HEK293 (cell line): ENCODE data around the gene S100A3.
A peak's percentile ranks its signal among the peaks of the same experiment; 100 is the strongest.

ENCODE experiments used
- CTCF ChIA-PET: fragments of 350-600 bp; formaldehyde crosslinking; extraction: SDS; loops from one replicate; lab custom pipeline; 2021; ENCODE audit warnings: antibody characterized with exemption; lab: Yijun Ruan, JAX
- POLR2A ChIA-PET: fragments of 300-600 bp; formaldehyde crosslinking; extraction: SDS; loops from one replicate; lab custom pipeline; 2020; ENCODE audit warnings: antibody characterized with exemption, inconsistent platforms; lab: Yijun Ruan, JAX
- H3K27ac ChIP-seq: fragments of 200-500 bp; sonication (Bioruptor generic); 2 replicates; pipeline ENCODE4 v1.5.1; 2014; ENCODE audit warnings: low read depth, low read length, control low read depth, inconsistent platforms; ENCODE audit errors: extremely low read depth
- H3K36me3 ChIP-seq, 2 experiments: fragments of 200-500 bp in 1 of 2; sonication (Bioruptor generic) in 1 of 2; 1 replicate in 1 of 2; 2 replicates in 1 of 2; pipeline ENCODE4 v1.5.1; 2014 to 2017; ENCODE audit warnings: inconsistent platforms in 2 of 2, low read length in 2 of 2; ENCODE audit not compliant: control insufficient read depth in 2 of 2, insufficient read depth in 1 of 2
- H3K4me1 ChIP-seq: fragments of 200-500 bp; sonication (Bioruptor generic); 2 replicates; pipeline ENCODE4 v1.5.1; 2014; ENCODE audit warnings: mild to moderate bottlenecking, low read length, inconsistent platforms; ENCODE audit not compliant: control insufficient read depth, insufficient read depth
- H3K4me3 ChIP-seq: 2 replicates; pipeline ENCODE4 v1.5.1; 2011; ENCODE audit warnings: low read depth, mild to moderate bottlenecking, control low read depth, low read length, moderate library complexity
- H3K9me3 ChIP-seq: fragments of 200-500 bp; sonication (Bioruptor generic); 2 replicates; pipeline ENCODE4 v1.5.1; 2014; ENCODE audit warnings: low read depth, low read length, inconsistent platforms; ENCODE audit not compliant: control insufficient read depth, insufficient read depth
- GLIS1 ChIP-seq: fragments of 450-650 bp; formaldehyde crosslinking; IDR thresholded peaks from 2 replicates; pipeline ENCODE4 v1.5.1; 2016; ENCODE audit warnings: missing biosample characterization, missing genetic modification characterization
- GLIS2 ChIP-seq: fragments of 450-650 bp; formaldehyde crosslinking; IDR thresholded peaks from 2 replicates; pipeline ENCODE4 v1.5.1; 2016; ENCODE audit warnings: missing biosample characterization, missing genetic modification characterization
- SP7 ChIP-seq: fragments of 450-650 bp; formaldehyde crosslinking; IDR thresholded peaks from 2 replicates; pipeline ENCODE4 v1.5.1; 2016; ENCODE audit warnings: missing biosample characterization, missing genetic modification characterization
- ZBTB17 ChIP-seq: fragments of 450-650 bp; formaldehyde crosslinking; IDR thresholded peaks from 2 replicates; pipeline ENCODE4 v1.5.1; 2016; ENCODE audit warnings: missing biosample characterization, missing genetic modification characterization
- ZNF10 ChIP-seq: fragments of 450-650 bp; formaldehyde crosslinking; IDR thresholded peaks from 2 replicates; pipeline ENCODE4 v1.5.1; 2017; ENCODE audit warnings: missing biosample characterization, missing genetic modification characterization
- ZNF184 ChIP-seq: fragments of 450-650 bp; IDR thresholded peaks from 2 replicates; pipeline ENCODE4 v1.5.1; 2018; ENCODE audit warnings: missing biosample characterization, mild to moderate bottlenecking, missing genetic modification characterization
- ZNF211 ChIP-seq: fragments of 450-650 bp; formaldehyde crosslinking; IDR thresholded peaks from 2 replicates; pipeline ENCODE4 v1.5.1; 2016; ENCODE audit warnings: low read depth, missing biosample characterization, missing genetic modification characterization
- ZNF24 ChIP-seq: fragments of 450-650 bp; formaldehyde crosslinking; IDR thresholded peaks from 2 replicates; pipeline ENCODE4 v1.5.1; 2016; ENCODE audit warnings: missing biosample characterization, missing genetic modification characterization
- ZNF248 ChIP-seq: fragments of 450-650 bp; formaldehyde crosslinking; IDR thresholded peaks from 2 replicates; pipeline ENCODE4 v1.5.1; 2017; ENCODE audit warnings: missing biosample characterization, missing genetic modification characterization
- ZNF354C ChIP-seq: fragments of 450-650 bp; formaldehyde crosslinking; IDR thresholded peaks from 2 replicates; pipeline ENCODE4 v1.5.1; 2016; ENCODE audit warnings: missing biosample characterization, missing genetic modification characterization, low read depth, borderline replicate concordance
- ZNF37A ChIP-seq: fragments of 450-650 bp; IDR thresholded peaks from 2 replicates; pipeline ENCODE4 v1.5.1; 2018; ENCODE audit warnings: missing biosample characterization, missing genetic modification characterization
- ZNF394 ChIP-seq: fragments of 450-650 bp; formaldehyde crosslinking; IDR thresholded peaks from 2 replicates; pipeline ENCODE4 v1.5.1; 2016; ENCODE audit warnings: missing biosample characterization, missing genetic modification characterization, mild to moderate bottlenecking, moderate library complexity, borderline replicate concordance
- ZNF473 ChIP-seq: fragments of 450-650 bp; formaldehyde crosslinking; IDR thresholded peaks from 2 replicates; pipeline ENCODE4 v1.5.1; 2017; ENCODE audit warnings: missing biosample characterization, missing genetic modification characterization
- ZNF521 ChIP-seq: fragments of 450-650 bp; formaldehyde crosslinking; IDR thresholded peaks from 2 replicates; pipeline ENCODE4 v1.5.1; 2017; ENCODE audit warnings: missing biosample characterization, mild to moderate bottlenecking, missing genetic modification characterization
- ZNF624 ChIP-seq: fragments of 450-650 bp; formaldehyde crosslinking; IDR thresholded peaks from 2 replicates; pipeline ENCODE4 v1.5.1; 2017; ENCODE audit warnings: missing biosample characterization, missing genetic modification characterization
- ZNF629 ChIP-seq: fragments of 450-650 bp; formaldehyde crosslinking; IDR thresholded peaks from 2 replicates; pipeline ENCODE4 v1.5.1; 2017; ENCODE audit warnings: missing biosample characterization, missing genetic modification characterization
- ZNF660 ChIP-seq: fragments of 450-650 bp; IDR thresholded peaks from 2 replicates; pipeline ENCODE4 v1.5.1; 2018; ENCODE audit warnings: missing biosample characterization, mild to moderate bottlenecking, missing genetic modification characterization
- ZNF76 ChIP-seq: fragments of 450-650 bp; formaldehyde crosslinking; IDR thresholded peaks from 2 replicates; pipeline ENCODE4; 2016; ENCODE audit warnings: low read depth, missing biosample characterization, missing genetic modification characterization, borderline replicate concordance
- ZNF837 ChIP-seq: fragments of 450-650 bp; formaldehyde crosslinking; IDR thresholded peaks from 2 replicates; pipeline ENCODE4 v1.5.1; 2016; ENCODE audit warnings: missing biosample characterization, missing genetic modification characterization
- ZSCAN23 ChIP-seq: fragments of 450-650 bp; formaldehyde crosslinking; IDR thresholded peaks from 2 replicates; pipeline ENCODE4 v1.5.1; 2016; ENCODE audit warnings: missing biosample characterization, missing genetic modification characterization
- TF ChIP-seq, protein P1 (sequence below): fragments of 450-650 bp; formaldehyde crosslinking; IDR thresholded peaks from 2 replicates; pipeline ENCODE4 v1.5.1; 2016; ENCODE audit warnings: missing biosample characterization, missing genetic modification characterization
- TF ChIP-seq, protein P2 (sequence below): fragments of 450-650 bp; formaldehyde crosslinking; IDR thresholded peaks from 2 replicates; pipeline ENCODE4 v1.5.1; 2016; ENCODE audit warnings: missing biosample characterization, missing genetic modification characterization
- TF ChIP-seq, protein P3 (sequence below): fragments of 450-650 bp; formaldehyde crosslinking; IDR thresholded peaks from 2 replicates; pipeline ENCODE4 v1.5.1; 2016; ENCODE audit warnings: missing biosample characterization, missing genetic modification characterization, low read depth

Gene S100A3

DNA sequence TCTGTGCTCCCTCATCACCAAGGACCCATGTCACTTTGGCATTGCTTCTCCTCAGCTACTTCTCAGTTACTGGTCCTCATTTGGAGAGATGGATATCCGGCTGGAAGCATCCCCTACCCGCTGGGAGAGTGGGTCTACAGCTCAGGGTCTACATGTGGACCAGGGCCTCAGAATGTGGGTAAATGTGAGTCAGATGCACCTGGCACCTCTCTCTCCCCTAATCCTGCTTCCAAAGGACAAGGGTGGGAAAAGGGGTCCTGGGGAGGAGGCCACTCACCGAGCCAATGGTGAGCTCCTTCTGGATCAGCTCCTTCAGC lies 14.2 kb downstream of the S100A3 start:
- Histone ChIP-seq H3K27ac (no peak overlapping the region), H3K36me3 (no peaks in the 10 kb centered on the region), H3K4me1 (no peaks in the 10 kb centered on the region), H3K4me3 (no peak overlapping the region), H3K9me3 (no peaks in the 10 kb centered on the region)
- no peak for TF ChIP-seq ZNF837 (tag by site-specific recombination)
- POLR2A ChIA-PET, result interaction anchor here (0.6 to 1.0 kb wide), 3 partner anchors 10 to 110 kb away, joined by 3 to 7 read pairs (median 3); no protein-coding TSS in a partner anchor
- CTCF ChIA-PET, result interaction anchor here (0.6 to 4.3 kb wide), 7 partner anchors 10 to 41 kb away, joined by 3 to 26 read pairs (median 5); partner anchors contain the start of gene S100A4

DNA sequence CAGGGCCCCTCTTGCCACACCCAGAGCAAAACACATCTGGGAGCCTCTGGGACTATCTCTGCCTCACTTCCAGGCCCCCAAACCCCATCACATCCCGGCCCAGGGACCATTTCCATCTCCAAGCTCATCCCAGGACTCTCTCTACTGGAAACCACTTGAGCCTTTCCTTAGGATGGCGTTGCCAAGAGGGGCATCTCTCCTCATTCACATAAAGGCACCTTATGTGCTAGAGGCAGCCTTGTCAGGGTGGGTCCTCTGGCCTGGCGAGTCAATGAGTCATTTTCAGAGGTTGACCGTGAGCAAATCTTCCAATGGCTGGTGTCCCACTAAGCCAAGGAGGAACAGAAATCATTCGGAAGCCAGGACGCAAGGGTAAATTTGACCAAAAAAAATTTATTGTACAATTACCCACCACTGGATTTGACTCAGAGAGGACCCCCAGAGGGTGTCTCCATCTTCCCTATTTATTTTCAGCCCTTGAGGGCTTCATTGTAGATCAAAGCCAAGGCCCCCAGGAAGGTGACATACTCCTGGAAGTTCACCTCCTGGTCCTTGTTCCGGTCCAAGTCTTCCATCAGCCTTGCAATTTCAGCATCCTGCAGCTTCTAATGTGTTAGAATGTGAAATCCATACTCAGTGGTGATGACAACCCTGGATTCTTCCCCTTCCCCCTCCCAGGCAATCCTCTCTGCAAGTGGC lies 14.7 kb downstream of the S100A3 start:
- Histone ChIP-seq H3K9me3 (no peaks in the 10 kb centered on the region), H3K4me1 (no peaks in the 10 kb centered on the region), H3K36me3 (no peaks in the 10 kb centered on the region), H3K4me3 (no peak overlapping the region), H3K27ac (no peak overlapping the region)
- ChIA-PET POLR2A (interaction anchor here (1.2 kb wide), 1 partner anchor 34 kb away, joined by 4 read pairs; no protein-coding TSS in a partner anchor), CTCF (interaction anchor here (0.6 to 4.3 kb wide), 10 partner anchors 9 to 42 kb away, joined by 3 to 55 read pairs (median 4); partner anchors contain the start of genes S100A3 and S100A4)
- TF ChIP-seq ZNF394, result peak; percentile 33; the same call in 1 of the 2 replicates
- no peak for TF ChIP-seq ZNF624 (tag by site-specific recombination)
- TF ChIP-seq ZNF184, result peak; percentile 40; the same call in 1 of the 2 replicates
- no peak for TF ChIP-seq ZNF354C (tag by site-specific recombination)
- no peak for TF ChIP-seq ZSCAN23 (tag by site-specific recombination)
- 0 out of 2 replicates have a peak, but pooled peaks have one; percentile 14 for TF ChIP-seq ZBTB17 (tag by site-specific recombination)
- TF ChIP-seq, all 188 proteins: peak for 3

DNA sequence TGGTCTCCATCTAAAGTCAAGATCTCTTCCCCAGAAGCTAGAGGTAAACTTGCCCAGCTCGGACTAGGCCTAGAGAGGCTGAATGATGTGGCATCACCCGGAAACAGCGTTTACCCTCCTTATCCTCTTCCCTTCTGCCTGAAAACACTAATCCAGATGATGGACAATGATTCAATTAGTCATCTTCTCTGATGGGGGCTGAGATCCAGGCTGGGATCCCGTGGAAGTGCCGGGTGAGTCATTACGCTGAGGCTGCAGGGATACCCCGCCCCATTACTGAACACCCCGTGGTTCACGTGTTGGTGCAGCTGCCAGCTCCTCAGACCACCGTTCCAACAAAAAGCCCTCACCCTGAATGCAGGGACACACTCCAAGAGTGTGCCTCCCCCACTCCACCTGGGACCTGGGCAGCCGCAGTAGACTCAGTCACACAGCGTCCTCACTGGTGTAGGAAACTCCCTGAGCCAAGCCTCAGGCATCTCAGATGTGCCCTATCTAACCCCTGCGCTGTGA lies 15.3 kb downstream of the S100A3 start:
- no peaks in the 10 kb centered on the region for H3K36me3 ChIP-seq
- TF ChIP-seq SP7 (tag by site-specific recombination) (0 out of 2 replicates have a peak, but pooled peaks have one; percentile 48), ZNF76 (peak; percentile 48; the same call in 1 of the 2 replicates), ZNF660 (tag by site-specific recombination) (no peak; the same call in 1 of the 2 replicates), ZNF521 (tag by site-specific recombination) (no peak), GLIS2 (no peak; the same call in 1 of the 2 replicates), ZNF629 (tag by site-specific recombination) (peak; percentile 32; the same call in 1 of the 2 replicates), ZNF24 (tag by site-specific recombination) (no peak), ZNF248 (tag by site-specific recombination) (no peak), ZNF37A (tag by site-specific recombination) (no peak), GLIS1 (0 out of 2 replicates have a peak, but pooled peaks have one; percentile 7), ZNF394 (no peak), ZNF473 (tag by site-specific recombination) (no peak), ZNF10 (tag by site-specific recombination) (no peak), ZNF211 (no peak)
- TF ChIP-seq, protein P1, sequence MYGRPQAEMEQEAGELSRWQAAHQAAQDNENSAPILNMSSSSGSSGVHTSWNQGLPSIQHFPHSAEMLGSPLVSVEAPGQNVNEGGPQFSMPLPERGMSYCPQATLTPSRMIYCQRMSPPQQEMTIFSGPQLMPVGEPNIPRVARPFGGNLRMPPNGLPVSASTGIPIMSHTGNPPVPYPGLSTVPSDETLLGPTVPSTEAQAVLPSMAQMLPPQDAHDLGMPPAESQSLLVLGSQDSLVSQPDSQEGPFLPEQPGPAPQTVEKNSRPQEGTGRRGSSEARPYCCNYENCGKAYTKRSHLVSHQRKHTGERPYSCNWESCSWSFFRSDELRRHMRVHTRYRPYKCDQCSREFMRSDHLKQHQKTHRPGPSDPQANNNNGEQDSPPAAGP (tag by site-specific recombination), result peak; percentile 62; the same call in 1 of the 2 replicates
- TF ChIP-seq, protein P2, sequence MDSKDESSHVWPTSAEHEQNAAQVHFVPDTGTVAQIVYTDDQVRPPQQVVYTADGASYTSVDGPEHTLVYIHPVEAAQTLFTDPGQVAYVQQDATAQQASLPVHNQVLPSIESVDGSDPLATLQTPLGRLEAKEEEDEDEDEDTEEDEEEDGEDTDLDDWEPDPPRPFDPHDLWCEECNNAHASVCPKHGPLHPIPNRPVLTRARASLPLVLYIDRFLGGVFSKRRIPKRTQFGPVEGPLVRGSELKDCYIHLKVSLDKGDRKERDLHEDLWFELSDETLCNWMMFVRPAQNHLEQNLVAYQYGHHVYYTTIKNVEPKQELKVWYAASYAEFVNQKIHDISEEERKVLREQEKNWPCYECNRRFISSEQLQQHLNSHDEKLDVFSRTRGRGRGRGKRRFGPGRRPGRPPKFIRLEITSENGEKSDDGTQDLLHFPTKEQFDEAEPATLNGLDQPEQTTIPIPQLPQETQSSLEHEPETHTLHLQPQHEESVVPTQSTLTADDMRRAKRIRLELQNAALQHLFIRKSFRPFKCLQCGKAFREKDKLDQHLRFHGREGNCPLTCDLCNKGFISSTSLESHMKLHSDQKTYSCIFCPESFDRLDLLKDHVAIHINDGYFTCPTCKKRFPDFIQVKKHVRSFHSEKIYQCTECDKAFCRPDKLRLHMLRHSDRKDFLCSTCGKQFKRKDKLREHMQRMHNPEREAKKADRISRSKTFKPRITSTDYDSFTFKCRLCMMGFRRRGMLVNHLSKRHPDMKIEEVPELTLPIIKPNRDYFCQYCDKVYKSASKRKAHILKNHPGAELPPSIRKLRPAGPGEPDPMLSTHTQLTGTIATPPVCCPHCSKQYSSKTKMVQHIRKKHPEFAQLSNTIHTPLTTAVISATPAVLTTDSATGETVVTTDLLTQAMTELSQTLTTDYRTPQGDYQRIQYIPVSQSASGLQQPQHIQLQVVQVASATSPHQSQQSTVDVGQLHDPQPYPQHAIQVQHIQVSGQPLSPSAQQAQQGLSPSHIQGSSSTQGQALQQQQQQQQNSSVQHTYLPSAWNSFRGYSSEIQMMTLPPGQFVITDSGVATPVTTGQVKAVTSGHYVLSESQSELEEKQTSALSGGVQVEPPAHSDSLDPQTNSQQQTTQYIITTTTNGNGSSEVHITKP (tag by site-specific recombination), result no peak
- TF ChIP-seq, protein P3, sequence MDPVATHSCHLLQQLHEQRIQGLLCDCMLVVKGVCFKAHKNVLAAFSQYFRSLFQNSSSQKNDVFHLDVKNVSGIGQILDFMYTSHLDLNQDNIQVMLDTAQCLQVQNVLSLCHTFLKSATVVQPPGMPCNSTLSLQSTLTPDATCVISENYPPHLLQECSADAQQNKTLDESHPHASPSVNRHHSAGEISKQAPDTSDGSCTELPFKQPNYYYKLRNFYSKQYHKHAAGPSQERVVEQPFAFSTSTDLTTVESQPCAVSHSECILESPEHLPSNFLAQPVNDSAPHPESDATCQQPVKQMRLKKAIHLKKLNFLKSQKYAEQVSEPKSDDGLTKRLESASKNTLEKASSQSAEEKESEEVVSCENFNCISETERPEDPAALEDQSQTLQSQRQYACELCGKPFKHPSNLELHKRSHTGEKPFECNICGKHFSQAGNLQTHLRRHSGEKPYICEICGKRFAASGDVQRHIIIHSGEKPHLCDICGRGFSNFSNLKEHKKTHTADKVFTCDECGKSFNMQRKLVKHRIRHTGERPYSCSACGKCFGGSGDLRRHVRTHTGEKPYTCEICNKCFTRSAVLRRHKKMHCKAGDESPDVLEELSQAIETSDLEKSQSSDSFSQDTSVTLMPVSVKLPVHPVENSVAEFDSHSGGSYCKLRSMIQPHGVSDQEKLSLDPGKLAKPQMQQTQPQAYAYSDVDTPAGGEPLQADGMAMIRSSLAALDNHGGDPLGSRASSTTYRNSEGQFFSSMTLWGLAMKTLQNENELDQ (tag by site-specific recombination), result no peak
- no peaks in the 10 kb centered on the region for H3K4me1 ChIP-seq
- ChIA-PET CTCF (interaction anchor here (0.5 to 4.3 kb wide), 16 partner anchors 9 to 1073 kb away, joined by 3 to 55 read pairs (median 4); partner anchors contain the start of genes RAB13, S100A1, S100A13 and S100A3), POLR2A (interaction anchor here (1.2 to 2.4 kb wide), 3 partner anchors 32 to 93 kb away, joined by 4 to 7 read pairs (median 6); partner anchors contain the start of genes S100A13 and S100A2)
- no peak overlapping the region for H3K27ac ChIP-seq
- no peaks in the 10 kb centered on the region for H3K9me3 ChIP-seq
- no peak overlapping the region for H3K4me3 ChIP-seq
